Hematopoietic multipotent progenitor cell treated with erythropoietin and hydrocortisone succinate and interleukin-3 and kit ligand, for 15 days (in vitro differentiated cells): ENCODE measurements around the gene SAPCD2.

Experiments
- DNase-seq: peaks from one replicate; pipeline ENCODE4 v3.0.0-alpha.2; 2015; ENCODE audit warnings: low spot score

Gene SAPCD2

DNA sequence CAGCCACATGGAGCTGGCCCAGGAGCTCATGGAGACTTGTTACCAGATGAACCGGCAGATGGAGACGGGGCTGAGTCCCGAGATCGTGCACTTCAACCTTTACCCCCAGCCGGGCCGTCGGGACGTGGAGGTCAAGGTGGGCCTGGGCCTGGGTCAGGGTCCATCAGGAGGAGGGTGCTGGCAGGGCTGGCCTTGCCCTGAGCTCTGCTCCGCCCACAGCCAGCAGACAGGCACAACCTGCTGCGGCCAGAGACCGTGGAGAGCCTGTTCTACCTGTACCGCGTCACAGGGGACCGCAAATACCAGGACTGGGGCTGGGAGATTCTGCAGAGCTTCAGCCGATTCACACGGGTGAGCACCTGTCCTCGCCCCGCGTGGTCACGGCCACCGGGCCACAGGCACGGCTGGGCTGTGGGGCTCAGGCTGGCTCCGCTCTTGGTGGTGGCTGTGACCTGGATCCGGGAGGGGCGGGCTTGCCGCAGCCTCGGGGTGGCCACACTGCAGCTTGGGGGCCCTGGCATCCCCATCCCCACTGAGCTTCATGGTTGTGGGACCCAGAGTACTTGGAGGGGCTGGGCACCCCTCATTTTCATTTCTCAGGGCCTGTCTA lies 37.1 kb upstream of the SAPCD2 start:
- no peak for DNase-seq

GRCh38 chr9:137106662-137107250 lies 36.4 kb upstream of the SAPCD2 start:
- DNase-seq: no peak

DNA sequence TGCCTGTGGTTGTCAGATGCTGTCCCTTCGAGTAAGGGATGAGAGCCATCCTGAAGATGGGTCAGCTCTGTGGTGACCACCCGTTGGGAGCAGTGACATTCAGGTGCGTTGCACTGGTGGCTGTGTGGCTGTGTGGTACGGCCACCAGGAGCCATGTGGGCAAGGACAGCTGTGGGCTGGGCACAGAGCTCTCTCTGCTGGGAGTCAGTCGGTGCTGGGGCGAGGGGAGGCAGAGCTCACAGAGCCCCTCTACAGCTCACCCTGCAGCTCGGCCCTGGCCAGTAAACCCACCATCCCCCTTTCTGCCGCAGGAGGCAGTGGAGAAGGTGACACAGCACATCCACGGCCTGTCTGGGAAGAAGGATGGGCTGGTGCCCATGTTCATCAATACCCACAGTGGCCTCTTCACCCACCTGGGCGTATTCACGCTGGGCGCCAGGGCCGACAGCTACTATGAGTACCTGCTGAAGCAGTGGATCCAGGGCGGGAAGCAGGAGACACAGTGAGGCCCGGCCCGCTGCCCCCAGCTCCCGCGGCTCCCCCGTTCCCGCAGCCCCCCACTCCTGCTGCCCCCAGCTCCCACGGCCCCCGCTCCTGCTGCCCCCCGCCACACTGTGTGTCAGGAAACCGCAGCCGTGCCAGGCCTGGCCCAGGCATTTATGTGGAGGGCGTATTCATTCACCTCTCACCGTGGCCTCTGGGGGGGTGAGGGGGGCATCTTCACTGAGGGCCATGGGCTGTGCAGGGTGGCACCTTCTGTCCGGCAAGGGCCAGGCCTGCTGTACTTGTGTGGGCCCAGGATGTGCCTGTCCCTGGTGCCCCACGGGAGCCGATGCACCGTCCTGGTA lies 35.7 kb upstream of the SAPCD2 start:
- DNase-seq: no peak

- no peak for DNase-seq
Measured at GRCh38 chr9:137103206-137103999, 33.0 kb upstream of the SAPCD2 start.

DNA sequence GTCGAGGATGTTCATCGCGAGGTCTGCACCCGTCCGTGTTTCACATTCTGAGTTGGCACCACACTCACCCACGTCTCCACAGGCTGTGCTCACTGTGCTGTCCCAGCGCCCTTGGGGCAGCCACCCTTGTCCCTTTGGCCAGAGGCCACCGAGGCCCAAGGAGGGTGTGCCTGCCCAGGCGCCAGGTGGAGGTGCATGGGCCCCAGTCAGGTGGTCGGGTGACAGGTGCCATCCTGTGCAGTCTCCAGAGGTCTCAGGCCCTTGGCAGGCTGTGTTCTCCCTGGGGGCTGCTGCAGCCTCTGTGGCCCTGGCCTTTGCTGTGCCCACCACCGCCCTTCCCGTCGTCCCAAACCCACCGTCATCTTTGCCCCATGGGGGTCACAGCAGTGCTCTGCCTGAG lies 28.9 kb upstream of the SAPCD2 start:
- DNase-seq: no peak

- no peak for DNase-seq
Measured at GRCh38 chr9:137097761-137098462, 27.6 kb upstream of the SAPCD2 start.

DNA sequence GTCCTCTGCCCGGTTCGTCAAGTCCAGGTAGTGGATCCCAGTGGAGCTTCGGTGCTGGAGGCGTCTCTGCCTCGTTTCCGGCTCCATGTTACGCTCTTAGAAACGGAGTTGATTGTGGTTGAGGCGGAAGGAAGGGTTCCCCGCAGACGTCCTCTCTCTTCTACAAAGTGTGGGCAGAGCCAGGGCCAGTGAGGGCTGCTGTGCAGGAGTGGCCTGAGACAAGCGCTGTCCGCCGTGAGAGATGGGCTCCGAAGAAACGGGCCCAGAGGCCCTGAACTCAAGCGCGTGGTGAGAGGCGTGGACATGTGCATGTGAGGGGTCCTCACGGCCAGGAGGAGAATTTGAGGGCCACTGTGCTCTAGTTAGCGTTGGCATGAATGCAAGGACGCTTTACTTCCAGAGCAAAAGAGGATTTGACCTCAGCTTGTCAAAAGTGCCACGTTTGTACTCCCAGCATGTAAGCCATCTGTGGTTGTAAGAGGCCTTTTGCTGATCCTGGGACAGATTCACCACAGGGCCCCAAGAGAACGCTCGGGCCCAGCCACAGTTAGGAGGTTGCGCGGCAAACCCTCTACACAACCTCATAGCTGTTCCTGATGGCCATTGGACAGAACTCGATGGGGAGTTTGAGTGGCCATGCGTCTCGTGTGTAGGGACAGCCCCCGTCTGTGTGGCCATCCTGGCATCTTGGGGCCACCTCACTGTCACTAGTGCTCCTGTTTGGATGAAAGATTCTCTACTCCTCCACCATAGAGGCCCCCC lies 26.6 kb upstream of the SAPCD2 start:
- DNase-seq: no peak

- DNase-seq: no peak
Measured at GRCh38 chr9:137095664-137096517, 25.5 kb upstream of the SAPCD2 start.

- no peak for DNase-seq
Measured at GRCh38 chr9:137089232-137089947, 19.0 kb upstream of the SAPCD2 start.

DNA sequence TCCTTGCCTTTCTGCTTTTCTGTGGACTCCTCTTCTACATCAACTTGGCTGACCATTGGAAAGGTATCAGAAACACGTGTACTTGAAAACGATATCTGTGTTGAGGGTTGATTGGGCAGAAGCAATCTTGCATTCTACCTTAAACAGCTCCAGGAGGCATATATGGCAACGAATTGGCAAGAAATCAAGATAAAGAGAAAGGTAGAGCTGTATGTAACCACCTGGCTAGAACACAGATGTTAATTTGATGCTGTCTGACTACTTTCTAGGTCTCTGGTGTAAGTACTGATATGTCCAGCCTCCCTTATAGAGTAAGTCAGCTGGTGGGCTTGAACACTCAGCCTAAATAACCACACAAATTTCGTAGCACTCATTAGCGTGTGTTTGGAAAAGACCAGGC lies 17.8 kb upstream of the SAPCD2 start:
- DNase-seq: no peak

GRCh38 chr9:137087409-137087925 lies 17.1 kb upstream of the SAPCD2 start:
- DNase-seq: no peak

- DNase-seq: peak; percentile 99
Measured at GRCh38 chr9:137086531-137087408, 16.4 kb upstream of the SAPCD2 start, which contains the start of gene MAN1B1. Gene MAN1B1 (plus strand): TSS chr9:137086985. CDS start chr9:137087000, 15 bp downstream.

DNA sequence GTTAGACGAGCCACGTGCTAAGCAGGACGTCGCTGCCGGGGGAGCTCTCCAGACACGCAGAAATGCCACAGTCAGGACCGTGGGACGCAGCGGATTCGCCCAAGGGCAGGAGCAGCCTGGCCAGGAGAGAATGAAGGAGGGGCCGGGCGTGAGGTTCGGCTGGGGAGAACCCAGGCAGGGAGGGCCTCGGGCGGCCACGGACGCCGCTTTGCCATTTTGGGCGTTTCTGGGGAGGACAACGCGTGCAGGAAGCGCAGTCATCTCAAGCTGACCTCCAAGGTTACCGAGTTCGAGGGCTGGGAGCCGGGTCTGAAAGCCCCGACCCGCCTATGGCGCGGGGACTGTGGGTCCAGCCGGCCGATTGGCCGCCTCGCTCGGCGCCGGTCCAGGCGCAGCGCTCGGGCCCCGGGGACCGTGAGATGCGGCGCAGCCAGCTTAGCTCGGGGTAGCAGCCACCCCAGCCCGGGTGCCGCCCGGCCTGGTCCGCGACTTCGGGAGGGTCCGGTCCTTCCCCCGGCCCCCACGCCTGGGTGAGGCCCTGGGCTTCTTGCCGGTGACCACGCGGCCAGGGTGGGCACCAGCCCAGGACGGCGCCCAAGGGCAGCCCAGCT lies 15.7 kb upstream of the SAPCD2 start:
- DNase-seq: peak; percentile 15

- DNase-seq: no peak
Measured at GRCh38 chr9:137084526-137084925, 14.2 kb upstream of the SAPCD2 start.

DNA sequence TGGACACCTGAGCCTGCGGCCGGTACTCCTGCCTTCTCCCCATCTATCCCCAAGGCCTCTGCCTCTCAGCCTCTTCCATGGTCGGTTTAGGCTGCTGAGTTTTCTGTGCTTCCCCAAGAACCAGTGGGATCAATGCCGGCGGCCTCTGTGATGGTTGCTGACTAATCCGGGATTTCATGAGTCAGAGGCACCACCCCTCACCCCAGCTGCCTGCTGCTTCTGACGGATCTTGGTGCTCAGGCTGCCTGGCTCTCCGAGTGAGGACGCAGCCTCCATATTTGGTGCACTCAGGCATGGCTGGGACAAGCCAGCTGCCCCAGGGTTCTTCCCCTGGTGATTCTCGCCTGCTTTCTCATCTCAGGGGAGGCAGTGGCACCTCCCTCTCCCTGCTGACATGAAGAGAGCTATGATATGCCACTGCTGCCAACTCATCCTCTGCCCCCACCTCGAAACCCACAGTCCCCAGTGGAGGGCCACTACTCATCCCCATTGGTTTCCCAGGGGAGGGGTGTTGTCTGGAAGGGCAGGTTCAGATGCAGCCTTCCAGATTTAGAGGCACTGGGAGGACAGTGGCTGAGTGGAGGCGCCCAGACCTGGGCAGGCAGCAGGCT lies 13.1 kb upstream of the SAPCD2 start:
- no peak for DNase-seq

- no peak for DNase-seq
Measured at GRCh38 chr9:137082925-137083290, 12.6 kb upstream of the SAPCD2 start.

DNA sequence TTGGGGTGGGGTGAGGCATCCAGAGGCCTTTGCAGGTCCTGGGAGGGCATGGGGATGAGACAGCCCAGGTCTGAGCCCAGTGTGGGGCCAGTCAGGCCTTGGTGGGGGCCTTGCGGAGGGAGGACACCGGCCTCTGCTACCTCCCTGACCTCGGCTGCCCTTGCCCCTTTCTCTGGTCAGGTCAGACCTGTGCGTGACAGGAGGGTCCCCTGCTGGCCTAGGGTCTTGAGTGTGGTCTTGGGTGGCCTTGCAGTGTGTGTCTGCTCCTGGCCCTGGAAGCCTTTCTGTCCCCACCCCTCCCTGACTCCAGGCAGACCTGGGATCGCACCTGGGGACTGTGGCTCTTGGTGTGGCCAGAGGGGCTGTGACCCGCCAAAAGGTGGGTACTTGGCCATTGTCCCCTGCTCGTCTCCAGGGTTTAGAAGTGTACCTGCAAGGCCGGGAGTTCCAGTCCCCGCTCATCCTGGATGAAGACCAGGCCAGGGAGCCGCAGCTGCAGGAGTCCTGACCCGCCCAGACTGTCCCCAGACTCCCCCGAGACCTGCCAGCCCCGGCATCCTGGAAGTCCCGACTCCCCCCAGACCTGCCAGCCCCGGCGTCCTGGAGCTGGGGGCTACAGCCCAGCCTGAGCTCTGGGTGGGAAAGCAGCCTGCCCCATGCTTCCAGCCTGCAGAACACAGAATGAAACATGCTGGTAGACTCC lies 12.0 kb upstream of the SAPCD2 start:
- DNase-seq: no peak
